ENCODE measurements around the gene HSD17B4.

The HSD17B4 gene

DNA sequence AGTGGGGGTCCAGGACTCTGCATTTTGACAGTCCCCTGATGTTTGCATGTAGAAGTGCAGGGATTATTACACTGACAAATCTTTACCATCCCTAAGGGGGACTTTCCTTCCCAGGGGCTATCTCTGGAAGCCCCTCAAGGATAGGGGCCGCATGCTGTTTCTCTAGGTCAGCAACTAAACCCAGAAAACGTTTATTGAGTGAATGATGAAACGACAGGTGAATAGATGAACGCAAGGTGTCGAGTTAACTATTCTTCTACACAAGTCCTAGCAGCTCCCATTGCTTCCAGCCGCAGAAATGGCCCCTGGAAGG is 281 bp upstream of the HSD17B4 start:
- peaks cover 6% of the 10 kb centered on the region for H3K36me3 ChIP-seq (ENCODE audit: control insufficient read depth, insufficient read depth, low read length)
- WGBS, 2 experiments (ENCODE audit: insufficient coverage in 2 of 2): 42% methylated on average over 5 of the region's 6 CpGs; no CpG with 5 or more reads in 1 of the 2 experiments
- no peaks in the 10 kb centered on the region for H3K4me1 ChIP-seq (ENCODE audit: control insufficient read depth, insufficient read depth, low read length, poor library complexity, severe bottlenecking)
- H3K27ac ChIP-seq (ENCODE audit: low read depth, low read length, severe bottlenecking): no peak overlapping the region
- H3K9me3 ChIP-seq (ENCODE audit: control insufficient read depth, low read length): peaks cover 12% of the 10 kb centered on the region
- H3K4me3 ChIP-seq (ENCODE audit: extremely low read depth, insufficient read depth, low read length, poor library complexity, severe bottlenecking): peak overlapping the region; percentile 73

DNA sequence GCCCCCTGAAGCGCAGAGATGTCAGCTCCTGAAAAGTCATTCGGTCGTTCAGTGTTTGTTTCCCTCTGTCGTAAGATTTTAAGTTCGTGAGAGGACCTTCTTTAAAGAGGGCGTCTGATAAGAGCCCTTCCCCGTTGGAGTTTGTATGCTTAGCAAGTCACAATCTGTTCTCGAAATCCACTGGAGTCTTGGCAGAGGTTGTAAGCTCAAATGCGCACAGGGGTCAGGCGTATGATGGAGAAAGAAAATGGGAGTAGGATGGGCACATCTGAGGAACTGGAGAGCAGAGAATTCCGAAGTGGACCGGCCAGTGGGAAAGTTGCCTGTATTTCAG is 710 bp downstream of the HSD17B4 start:
- H3K27ac ChIP-seq (ENCODE audit: low read depth, low read length, severe bottlenecking): peak overlapping the region; percentile 78
- H3K9me3 ChIP-seq (ENCODE audit: control insufficient read depth, low read length): peaks cover 12% of the 10 kb centered on the region
- 1% methylated on average over 10 of the region's 12 CpGs for WGBS, 2 experiments (ENCODE audit: insufficient coverage in 2 of 2)
- H3K4me1 ChIP-seq (ENCODE audit: control insufficient read depth, insufficient read depth, low read length, poor library complexity, severe bottlenecking): no peaks in the 10 kb centered on the region
- peaks cover 8% of the 10 kb centered on the region for H3K36me3 ChIP-seq (ENCODE audit: control insufficient read depth, insufficient read depth, low read length)
- peak overlapping the region; percentile 73 for H3K4me3 ChIP-seq (ENCODE audit: extremely low read depth, insufficient read depth, low read length, poor library complexity, severe bottlenecking)

DNA sequence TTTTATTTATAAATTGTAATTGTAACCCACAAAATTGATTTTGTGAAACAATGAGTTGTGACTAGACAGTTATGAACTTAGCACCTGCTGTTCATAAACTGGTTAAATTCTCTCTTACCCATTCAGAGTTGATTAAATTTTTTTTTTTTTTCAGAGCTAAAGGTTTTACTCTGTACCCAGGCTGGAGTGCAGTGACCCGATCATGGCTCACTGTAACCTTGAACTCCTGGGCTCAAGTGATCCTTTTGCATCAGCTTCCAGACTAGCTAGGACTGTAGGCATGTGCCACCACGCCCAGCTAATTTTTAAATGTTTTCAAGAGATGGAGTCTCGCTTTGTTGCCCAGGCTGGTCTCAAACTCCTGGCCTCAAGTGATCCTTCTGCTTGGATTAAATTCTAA is 1.9 kb downstream of the HSD17B4 start:
- H3K36me3 ChIP-seq (ENCODE audit: control insufficient read depth, insufficient read depth, low read length): peaks cover 8% of the 10 kb centered on the region
- whole genome bisulfite sequencing, 2 experiments (ENCODE audit: insufficient coverage in 2 of 2): 97 to 100% methylated on average over 3 of the region's 3 CpGs
- H3K4me3 ChIP-seq (ENCODE audit: extremely low read depth, insufficient read depth, low read length, poor library complexity, severe bottlenecking): no peak overlapping the region
- no peaks in the 10 kb centered on the region for H3K4me1 ChIP-seq (ENCODE audit: control insufficient read depth, insufficient read depth, low read length, poor library complexity, severe bottlenecking)
- peaks cover 12% of the 10 kb centered on the region for H3K9me3 ChIP-seq (ENCODE audit: control insufficient read depth, low read length)
- H3K27ac ChIP-seq (ENCODE audit: low read depth, low read length, severe bottlenecking): no peak overlapping the region

DNA sequence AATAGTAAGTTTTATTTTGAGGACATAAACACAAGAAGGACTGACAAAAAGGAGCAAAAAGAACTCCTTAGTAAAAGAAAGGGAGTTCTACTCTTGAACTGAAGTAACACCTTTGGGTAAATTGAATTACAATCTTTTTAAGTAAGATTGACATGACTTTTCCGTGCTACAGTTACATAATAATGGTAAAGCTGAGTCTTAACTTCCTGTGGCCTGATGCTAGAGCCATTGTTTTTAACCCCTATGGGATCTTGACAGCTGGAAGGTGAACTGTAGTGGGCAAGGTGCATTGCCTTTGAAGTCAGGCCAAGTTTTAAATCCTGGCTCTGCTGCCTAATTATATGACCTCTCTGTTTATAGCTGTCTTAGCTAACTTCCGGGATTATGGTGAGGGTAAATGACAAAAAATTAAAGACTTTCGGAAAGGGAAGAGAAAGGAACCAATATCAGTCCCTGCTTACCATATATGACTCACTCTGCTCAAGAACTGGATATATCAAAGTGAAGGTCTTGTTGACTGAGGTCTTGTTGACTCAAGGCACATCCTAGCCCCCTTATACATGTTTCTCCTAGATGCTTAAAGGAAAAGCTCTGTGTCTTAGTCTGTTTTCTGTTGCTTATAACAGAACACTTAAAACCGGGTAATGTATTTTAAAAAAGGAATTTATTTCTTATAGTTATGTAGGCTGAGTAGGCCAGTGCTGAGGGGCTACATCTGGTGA is 6.8 kb downstream of the HSD17B4 start:
- Histone ChIP-seq H3K4me1 (ENCODE audit: control insufficient read depth, insufficient read depth, low read length, poor library complexity, severe bottlenecking) (no peaks in the 10 kb centered on the region), H3K36me3 (ENCODE audit: control insufficient read depth, insufficient read depth, low read length) (peaks cover 8% of the 10 kb centered on the region), H3K27ac (ENCODE audit: low read depth, low read length, severe bottlenecking) (no peak overlapping the region), H3K9me3 (ENCODE audit: control insufficient read depth, low read length) (no peaks in the 10 kb centered on the region), H3K4me3 (ENCODE audit: extremely low read depth, insufficient read depth, low read length, poor library complexity, severe bottlenecking) (no peak overlapping the region)
- no CpG with 5 or more reads among the region's 4 CpGs for WGBS, 2 experiments (ENCODE audit: insufficient coverage in 2 of 2)

DNA sequence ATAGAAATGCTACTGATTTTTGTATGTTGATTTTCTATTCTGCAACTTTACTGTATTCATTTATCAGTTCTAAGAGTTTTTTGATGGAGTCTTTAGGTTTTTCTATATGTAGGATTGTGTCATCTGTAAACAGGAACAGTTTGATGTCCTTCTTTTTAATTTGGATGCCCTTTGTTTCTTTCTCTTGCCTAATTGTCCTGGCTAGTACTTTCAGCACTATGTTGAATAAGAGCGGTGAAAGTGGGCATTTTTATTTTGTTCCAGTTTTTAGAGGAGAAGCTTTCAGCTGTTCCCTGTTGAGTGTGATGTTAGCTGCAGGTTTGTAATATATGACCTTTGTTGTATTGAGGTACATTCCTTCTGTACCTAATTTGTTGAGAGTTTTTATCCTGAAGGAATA is 13.3 kb downstream of the HSD17B4 start:
- H3K4me3 ChIP-seq (ENCODE audit: extremely low read depth, insufficient read depth, low read length, poor library complexity, severe bottlenecking): no peak overlapping the region
- no peaks in the 10 kb centered on the region for H3K4me1 ChIP-seq (ENCODE audit: control insufficient read depth, insufficient read depth, low read length, poor library complexity, severe bottlenecking)
- WGBS, 2 experiments (ENCODE audit: insufficient coverage in 2 of 2): 100% methylated on average over 1 of the region's 1 CpG; no CpG with 5 or more reads in 1 of the 2 experiments
- H3K27ac ChIP-seq (ENCODE audit: low read depth, low read length, severe bottlenecking): no peak overlapping the region
- peaks cover 7% of the 10 kb centered on the region for H3K9me3 ChIP-seq (ENCODE audit: control insufficient read depth, low read length)
- no peaks in the 10 kb centered on the region for H3K36me3 ChIP-seq (ENCODE audit: control insufficient read depth, insufficient read depth, low read length)

DNA sequence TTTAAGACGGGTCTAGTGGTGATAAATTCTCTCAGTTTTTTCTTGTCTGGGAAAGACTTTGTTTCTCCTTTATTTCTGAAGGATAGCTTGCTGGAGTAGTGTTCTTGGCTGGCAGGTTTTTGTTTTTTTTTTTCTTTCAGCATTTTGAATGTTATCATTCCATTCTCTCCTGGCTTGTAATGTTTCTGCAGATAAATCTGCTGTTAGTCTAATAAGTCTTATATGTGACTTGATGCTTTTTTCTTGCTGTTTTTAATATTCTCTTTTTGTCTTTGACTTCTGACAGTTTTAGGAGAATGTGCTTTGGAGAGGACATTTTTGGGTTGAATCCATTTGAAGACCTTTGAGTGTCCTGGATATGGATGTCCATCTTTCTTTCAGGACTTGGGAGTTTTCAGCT is 16.0 kb downstream of the HSD17B4 start:
- H3K4me3 ChIP-seq (ENCODE audit: extremely low read depth, insufficient read depth, low read length, poor library complexity, severe bottlenecking): no peak overlapping the region
- H3K36me3 ChIP-seq (ENCODE audit: control insufficient read depth, insufficient read depth, low read length): no peaks in the 10 kb centered on the region
- no peak overlapping the region for H3K27ac ChIP-seq (ENCODE audit: low read depth, low read length, severe bottlenecking)
- no peaks in the 10 kb centered on the region for H3K4me1 ChIP-seq (ENCODE audit: control insufficient read depth, insufficient read depth, low read length, poor library complexity, severe bottlenecking)
- WGBS, 2 experiments (ENCODE audit: insufficient coverage in 2 of 2): no CpG with 5 or more reads among the region's 1 CpG
- H3K9me3 ChIP-seq (ENCODE audit: control insufficient read depth, low read length): peaks cover 7% of the 10 kb centered on the region

DNA sequence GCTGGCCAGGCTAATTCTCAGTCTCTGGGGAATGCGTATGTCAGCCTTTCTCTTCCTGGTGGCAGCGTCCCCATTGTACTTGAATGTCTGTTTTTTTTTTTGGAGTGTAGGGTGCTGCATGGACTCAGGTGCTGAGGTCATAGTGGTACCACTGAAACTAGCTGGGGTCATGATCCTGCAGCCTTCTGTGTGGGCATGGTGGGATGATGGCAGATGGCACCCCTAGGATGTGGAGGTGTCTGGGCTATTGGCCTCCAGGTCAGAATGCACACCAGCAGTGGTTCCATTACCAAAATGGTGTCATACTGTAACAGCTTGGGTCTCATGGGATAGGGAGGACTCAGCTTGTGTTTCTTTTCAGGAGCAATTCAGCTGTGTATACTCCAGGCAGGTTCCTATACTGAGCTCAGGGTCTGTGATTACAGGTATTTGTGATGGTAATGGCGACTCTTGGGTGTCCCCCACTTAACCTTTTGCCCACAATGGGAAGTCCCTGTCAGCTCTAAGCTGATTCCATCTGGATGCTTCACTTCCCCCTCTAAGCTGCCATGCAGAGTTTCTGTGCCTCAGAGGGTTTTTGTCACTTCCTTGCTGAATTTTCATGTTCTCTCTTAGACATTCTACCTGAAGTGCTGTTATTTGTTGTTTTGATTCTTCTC is 17.9 kb downstream of the HSD17B4 start:
- H3K36me3 ChIP-seq (ENCODE audit: control insufficient read depth, insufficient read depth, low read length): no peaks in the 10 kb centered on the region
- H3K4me1 ChIP-seq (ENCODE audit: control insufficient read depth, insufficient read depth, low read length, poor library complexity, severe bottlenecking): no peaks in the 10 kb centered on the region

DNA sequence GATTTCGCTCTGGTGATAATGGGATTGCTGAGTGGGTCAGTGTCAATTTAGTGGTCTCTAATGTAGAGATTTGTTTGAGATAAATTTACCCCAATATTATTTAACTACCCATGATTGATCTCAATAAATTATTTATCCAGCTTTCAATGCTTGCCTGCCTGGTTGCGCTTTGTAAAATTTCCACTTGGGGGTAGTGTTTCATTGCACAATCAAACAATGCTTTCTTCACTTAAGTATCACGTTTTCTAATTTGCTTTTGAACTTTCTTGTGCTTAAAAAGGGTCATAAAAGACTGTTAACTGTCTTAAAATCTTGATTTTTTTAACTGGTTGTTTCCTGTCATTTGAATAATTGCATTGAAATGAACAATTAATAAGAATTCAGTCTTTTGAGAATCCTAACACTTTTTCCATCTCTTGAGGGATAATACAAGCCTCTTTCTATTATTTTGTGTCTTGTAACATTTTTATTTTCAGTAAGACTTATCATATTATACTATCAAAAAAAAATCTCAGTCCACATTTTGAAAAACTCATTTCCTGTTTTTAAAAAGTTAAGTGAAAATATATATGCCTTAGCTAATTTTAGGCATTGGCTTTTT is 18.7 kb downstream of the HSD17B4 start:
- Histone ChIP-seq H3K4me1 (ENCODE audit: control insufficient read depth, insufficient read depth, low read length, poor library complexity, severe bottlenecking) (no peaks in the 10 kb centered on the region), H3K4me3 (ENCODE audit: extremely low read depth, insufficient read depth, low read length, poor library complexity, severe bottlenecking) (no peak overlapping the region), H3K36me3 (ENCODE audit: control insufficient read depth, insufficient read depth, low read length) (no peaks in the 10 kb centered on the region), H3K27ac (ENCODE audit: low read depth, low read length, severe bottlenecking) (no peak overlapping the region), H3K9me3 (ENCODE audit: control insufficient read depth, low read length) (peaks cover 7% of the 10 kb centered on the region)
- WGBS, 2 experiments (ENCODE audit: insufficient coverage in 2 of 2): 100% methylated on average over 1 of the region's 3 CpGs; no CpG with 5 or more reads in 1 of the 2 experiments

More for the DNA sequence above, 17.9 kb downstream of the HSD17B4 start:
- 100% methylated on average over 1 of the region's 3 CpGs; no CpG with 5 or more reads in 1 of the 2 experiments for WGBS, 2 experiments (ENCODE audit: insufficient coverage in 2 of 2)
- Histone ChIP-seq H3K27ac (ENCODE audit: low read depth, low read length, severe bottlenecking) (no peak overlapping the region), H3K9me3 (ENCODE audit: control insufficient read depth, low read length) (peaks cover 7% of the 10 kb centered on the region), H3K4me3 (ENCODE audit: extremely low read depth, insufficient read depth, low read length, poor library complexity, severe bottlenecking) (no peak overlapping the region)

DNA sequence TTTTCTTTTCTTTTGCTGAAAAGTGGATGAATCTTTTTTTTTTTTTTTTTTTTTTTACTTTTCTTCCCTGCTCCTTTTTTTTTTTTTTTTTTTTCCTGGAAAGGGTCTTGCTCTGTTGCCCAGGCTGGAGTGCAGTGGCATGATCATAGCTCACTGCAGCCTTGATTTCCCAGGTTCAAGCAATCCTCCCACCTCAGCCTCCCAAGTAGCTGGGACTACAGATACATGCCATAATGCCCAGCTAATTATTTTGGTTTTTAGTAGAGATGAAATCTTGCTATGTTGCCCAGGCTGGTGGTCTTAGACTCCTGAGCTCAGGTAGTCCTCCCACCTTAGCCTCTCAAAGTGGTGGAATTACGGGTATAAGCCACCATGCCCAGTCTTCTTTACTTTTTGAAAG is 20.9 kb downstream of the HSD17B4 start:
- H3K4me3 ChIP-seq (ENCODE audit: extremely low read depth, insufficient read depth, low read length, poor library complexity, severe bottlenecking): no peak overlapping the region
- peaks cover 10% of the 10 kb centered on the region for H3K36me3 ChIP-seq (ENCODE audit: control insufficient read depth, insufficient read depth, low read length)
- H3K27ac ChIP-seq (ENCODE audit: low read depth, low read length, severe bottlenecking): no peak overlapping the region
- peaks cover 4% of the 10 kb centered on the region for H3K9me3 ChIP-seq (ENCODE audit: control insufficient read depth, low read length)
- no peaks in the 10 kb centered on the region for H3K4me1 ChIP-seq (ENCODE audit: control insufficient read depth, insufficient read depth, low read length, poor library complexity, severe bottlenecking)
- no CpG with 5 or more reads among the region's 1 CpG for WGBS, 2 experiments (ENCODE audit: insufficient coverage in 2 of 2)

GRCh38 chr5:119476341-119476740 is 24.0 kb downstream of the HSD17B4 start:
- Histone ChIP-seq H3K9me3 (ENCODE audit: control insufficient read depth, low read length) (no peaks in the 10 kb centered on the region), H3K4me1 (ENCODE audit: control insufficient read depth, insufficient read depth, low read length, poor library complexity, severe bottlenecking) (no peaks in the 10 kb centered on the region), H3K36me3 (ENCODE audit: control insufficient read depth, insufficient read depth, low read length) (peaks cover 10% of the 10 kb centered on the region), H3K4me3 (ENCODE audit: extremely low read depth, insufficient read depth, low read length, poor library complexity, severe bottlenecking) (no peak overlapping the region), H3K27ac (ENCODE audit: low read depth, low read length, severe bottlenecking) (peak overlapping the region; percentile 4)
- whole genome bisulfite sequencing, 2 experiments (ENCODE audit: insufficient coverage in 2 of 2): 50 to 67% methylated on average over 1 of the region's 1 CpG

GRCh38 chr5:119478781-119479180 is 26.5 kb downstream of the HSD17B4 start:
- no peak overlapping the region for H3K27ac ChIP-seq (ENCODE audit: low read depth, low read length, severe bottlenecking)
- no peaks in the 10 kb centered on the region for H3K4me1 ChIP-seq (ENCODE audit: control insufficient read depth, insufficient read depth, low read length, poor library complexity, severe bottlenecking)
- no peaks in the 10 kb centered on the region for H3K9me3 ChIP-seq (ENCODE audit: control insufficient read depth, low read length)
- no CpG with 5 or more reads among the region's 3 CpGs for WGBS, 2 experiments (ENCODE audit: insufficient coverage in 2 of 2)
- peaks cover 10% of the 10 kb centered on the region for H3K36me3 ChIP-seq (ENCODE audit: control insufficient read depth, insufficient read depth, low read length)
- no peak overlapping the region for H3K4me3 ChIP-seq (ENCODE audit: extremely low read depth, insufficient read depth, low read length, poor library complexity, severe bottlenecking)

Data from mesodermal cell (in vitro differentiated cells).